HCT116 (cell line): ENCODE measurements around the gene RBFOX2. TPM values are rescaled to one million over a fixed set of nuclear protein-coding genes. Genes with fewer than 3 reads are reported as not detected.

Experiments
- ATAC-seq: fragments of 200-7000 bp; cut with Tn5 transposase; 2 replicates; pipeline ENCODE4 v1.9.1; 2020; ENCODE audit warnings: mild to moderate bottlenecking, moderate library complexity
- BruUV-seq: library from RNA; stranded (reverse); fragments of 400-500 nt; replicated peaks from 2 replicates; lab custom pipeline; 2021; lab: Mats Ljungman, UMichigan
- CTCF ChIA-PET: fragments of 300-600 bp; sonication (Branson Sonifier 250); formaldehyde crosslinking; loops from one replicate; lab custom pipeline; 2021; ENCODE audit warnings: antibody characterized with exemption; lab: Charles Lee
- POLR2A ChIA-PET: fragments of 300-600, 350-600 bp; sonication (Branson Sonifier 250); formaldehyde crosslinking; loops from one replicate; lab custom pipeline; 2021; ENCODE audit warnings: antibody characterized with exemption; lab: Charles Lee
- RAD21 ChIA-PET, 2 experiments: fragments of 300-600 bp; sonication (Branson Sonifier 250); formaldehyde crosslinking; loops; one replicate each; lab custom pipeline; 2023; ENCODE audit warnings: low total read pairs in 2 of 2; ENCODE audit not compliant: uncharacterized antibody in 2 of 2, unreplicated experiment in 2 of 2, low non-redundant PET in 1 of 2; lab: Charles Lee
- DNase-seq: peaks from one replicate; pipeline ENCODE4 v3.0.0-alpha.2; 2010; ENCODE audit warnings: low read depth, low spot score
- H2AFZ ChIP-seq: fragments of 200-600 bp; shearing (Covaris generic), sonication (generic); 2 replicates; pipeline ENCODE4 v1.6.1; 2017; ENCODE audit warnings: low read depth, mixed run types, mixed read lengths, antibody characterized with exemption, low read length; ENCODE audit not compliant: poor library complexity, severe bottlenecking
- H3K27ac ChIP-seq: 2 replicates; pipeline ENCODE4 v1.5.1; 2012; ENCODE audit warnings: low read depth, low read length
- H3K27me3 ChIP-seq: fragments of 200-600 bp; sonication (generic); 2 replicates; pipeline ENCODE4 v1.6.1; 2016; ENCODE audit warnings: mixed run types, low read length, mixed read lengths; ENCODE audit not compliant: insufficient read depth
- H3K36me3 ChIP-seq, 2 experiments: fragments of 200-500 bp in 1 of 2; fragments of 200-600 bp in 1 of 2; sonication (Bioruptor generic) in 1 of 2; sonication (generic) in 1 of 2; 2 replicates each; pipeline versions ENCODE4 v1.5.1 to v1.6.1; 2014 to 2016; ENCODE audit warnings: low read length in 2 of 2, inconsistent platforms in 1 of 2, mixed read lengths in 1 of 2, mixed run types in 1 of 2; ENCODE audit not compliant: insufficient read depth in 2 of 2, control insufficient read depth in 1 of 2
- H3K4me1 ChIP-seq, 2 experiments: fragments of 200-600 bp in 1 of 2; sonication (generic) in 1 of 2; 2 replicates each; pipeline versions ENCODE4 v1.5.1 to v1.6.1; 2012 to 2017; ENCODE audit warnings: low read length in 2 of 2, inconsistent platforms in 1 of 2, mild to moderate bottlenecking in 1 of 2, mixed read lengths in 1 of 2, mixed run types in 1 of 2, moderate library complexity in 1 of 2; ENCODE audit not compliant: insufficient read depth in 2 of 2, control insufficient read depth in 1 of 2
- H3K4me2 ChIP-seq: fragments of 200-600 bp; sonication (generic); 2 replicates; pipeline ENCODE4 v1.6.1; 2017; ENCODE audit warnings: mixed run types, low read length, mixed read lengths
- H3K4me3 ChIP-seq, 2 experiments: fragments of 200-600 bp in 1 of 2; sonication (generic) in 1 of 2; replicated peaks in 1 of 2; 2 replicates each; pipeline ENCODE4 v1.5.1; 2011 to 2016; ENCODE audit warnings: low read length in 2 of 2, control low read depth in 1 of 2, low read depth in 1 of 2, mild to moderate bottlenecking in 1 of 2, mixed read lengths in 1 of 2, mixed run types in 1 of 2
- H3K79me2 ChIP-seq: fragments of 200-600 bp; sonication (generic); 2 replicates; pipeline ENCODE4 v1.6.1; 2017; ENCODE audit warnings: mild to moderate bottlenecking, mixed run types, low read length, moderate library complexity, mixed read lengths; ENCODE audit not compliant: insufficient read depth
- H3K9ac ChIP-seq: fragments of 200-600 bp; sonication (generic); 2 replicates; pipeline ENCODE4 v1.6.1; 2016; ENCODE audit warnings: low read length, mixed read lengths
- H3K9me2 ChIP-seq: fragments of 200-600 bp; sonication (generic), shearing (Covaris generic); 2 replicates; pipeline ENCODE4 v1.6.1; 2017; ENCODE audit warnings: mixed run types, mild to moderate bottlenecking, moderate library complexity; ENCODE audit not compliant: insufficient read depth
- H3K9me3 ChIP-seq, 2 experiments: fragments of 200-500 bp in 1 of 2; fragments of 200-600 bp in 1 of 2; sonication (Bioruptor generic) in 1 of 2; sonication (generic) in 1 of 2; 2 replicates each; pipeline ENCODE4 v1.6.1; 2014 to 2017; ENCODE audit warnings: low read length in 2 of 2, mixed read lengths in 2 of 2, inconsistent platforms in 1 of 2, low read depth in 1 of 2, mild to moderate bottlenecking in 1 of 2, mixed run types in 1 of 2, moderate library complexity in 1 of 2; ENCODE audit not compliant: control insufficient read depth in 1 of 2, insufficient read depth in 1 of 2
- H4K20me1 ChIP-seq: fragments of 200-600 bp; sonication (generic), shearing (Covaris generic); 2 replicates; pipeline ENCODE4 v1.6.1; 2017; ENCODE audit warnings: mixed run types, mild to moderate bottlenecking, moderate library complexity; ENCODE audit not compliant: insufficient read depth
- CBX3 ChIP-seq: IDR thresholded peaks from 2 replicates; pipeline ENCODE4 v1.6.1; 2012; ENCODE audit warnings: low read depth
- CTCF ChIP-seq, 3 experiments: fragments of 200-600 bp in 1 of 3; sonication (generic) in 1 of 3; IDR thresholded peaks in 2 of 3; conservative IDR thresholded peaks in 1 of 3; 2 replicates each; pipeline ENCODE4 v1.5.1; 2012 to 2017; ENCODE audit warnings: low read depth in 2 of 3, low read length in 2 of 3, antibody characterized with exemption in 1 of 3, borderline replicate concordance in 1 of 3, control low read depth in 1 of 3, mild to moderate bottlenecking in 1 of 3, mixed read lengths in 1 of 3, mixed run types in 1 of 3, moderate library complexity in 1 of 3; ENCODE audit not compliant: insufficient read depth in 1 of 3
- EGR1 ChIP-seq: IDR thresholded peaks from 2 replicates; pipeline ENCODE4 v1.6.1; 2012; ENCODE audit warnings: low read depth
- EZH2 ChIP-seq: fragments of 200-600 bp; sonication (generic); IDR thresholded peaks from 2 replicates; pipeline ENCODE4 v1.6.1; 2017; ENCODE audit warnings: antibody characterized with exemption, mixed run types
- EZH2phosphoT487 ChIP-seq: fragments of 200-600 bp; IDR thresholded peaks from 2 replicates; pipeline ENCODE4 v1.6.1; 2018; ENCODE audit warnings: antibody characterized with exemption, borderline replicate concordance
- FOSL1 ChIP-seq: IDR thresholded peaks from 2 replicates; pipeline ENCODE4 v1.6.1; 2012; ENCODE audit warnings: low read depth
- POLR2AphosphoS5 ChIP-seq: IDR thresholded peaks from 2 replicates; pipeline ENCODE4 v1.6.1; 2011; ENCODE audit warnings: mild to moderate bottlenecking, low read depth, low read length, moderate library complexity
- SIN3A ChIP-seq: IDR thresholded peaks from 2 replicates; pipeline ENCODE4 v1.6.1; 2012; ENCODE audit warnings: low read depth
- TCF7L2 ChIP-seq: IDR thresholded peaks from 2 replicates; pipeline ENCODE4 v1.7.0; 2011; ENCODE audit warnings: borderline replicate concordance, inconsistent platforms; ENCODE audit not compliant: insufficient read depth, insufficient read length; ENCODE audit errors: extremely low read depth
- YY1 ChIP-seq: IDR thresholded peaks from 2 replicates; pipeline ENCODE4 v1.6.1; 2011; ENCODE audit warnings: low read length, low read depth, moderate library complexity, mild to moderate bottlenecking; ENCODE audit not compliant: insufficient replicate concordance; ENCODE audit errors: extremely low read depth
- ZNF274 ChIP-seq: fragments of 200-500 bp; sonication (Bioruptor generic); IDR thresholded peaks from 2 replicates; pipeline ENCODE4 v1.6.1; 2014; ENCODE audit warnings: mild to moderate bottlenecking, low read depth, low read length, inconsistent platforms
- intact Hi-C: fragments of 100-400 bp; cut with micrococcal nuclease; formaldehyde crosslinking; loops from 2 replicates; pipeline ENCODE4 v1.10.0; 2022
- total RNA-seq: library from RNA; stranded (reverse); gene quantifications from one replicate; pipeline ENCODE4 v1.2.1, GENCODE V29; 2021; ENCODE audit not compliant: unreplicated experiment
- TF ChIP-seq, protein P1 (sequence below): IDR thresholded peaks from 2 replicates; pipeline ENCODE4 v1.6.1; 2012
- TF ChIP-seq, protein P2 (sequence below): IDR thresholded peaks from 2 replicates; pipeline ENCODE4 v1.6.1; 2012
- TF ChIP-seq, protein P3 (sequence below): IDR thresholded peaks from 2 replicates; pipeline ENCODE4 v1.6.1; 2012; ENCODE audit warnings: low read depth

RBFOX2 gene
- total RNA-seq, 1 experiment from 2014 or later, result 83.9 TPM

- POLR2A ChIA-PET, result no interaction called here
- no peaks in the 10 kb centered on the region for H3K9me2 ChIP-seq
- no peak overlapping the region for H2AFZ ChIP-seq
- H4K20me1 ChIP-seq, result peaks cover 4% of the 10 kb centered on the region; the same call in 1 of the 2 replicates
- RAD21 ChIA-PET, result no interaction called here
- H3K4me1 ChIP-seq, result peaks cover 5% of the 10 kb centered on the region in 2 experiments; a peak in 2 of 4 replicates
- intact Hi-C loops, result no loop called here
- no peak overlapping the region for H3K4me2 ChIP-seq
- TF ChIP-seq FOSL1 (no peak), EZH2 (no peak), CBX3 (no peak), POLR2AphosphoS5 (no peak), EGR1 (no peak), TCF7L2 (no peak), SIN3A (no peak), ZNF274 (no peak), CTCF (IDR thresholded peaks at IDR 0.05 in 2 of 3, conservative IDR thresholded peaks at IDR 0.05 in 1 of 3; ENCODE audit: borderline replicate concordance in 1 of 3, insufficient read depth in 1 of 3, low read depth in 2 of 3, low read length in 2 of 3) (no peak), YY1 (no peak), EZH2phosphoT487 (no peak)
- TF ChIP-seq, protein P1, sequence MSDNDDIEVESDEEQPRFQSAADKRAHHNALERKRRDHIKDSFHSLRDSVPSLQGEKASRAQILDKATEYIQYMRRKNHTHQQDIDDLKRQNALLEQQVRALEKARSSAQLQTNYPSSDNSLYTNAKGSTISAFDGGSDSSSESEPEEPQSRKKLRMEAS, result no peak
- TF ChIP-seq, protein P2, sequence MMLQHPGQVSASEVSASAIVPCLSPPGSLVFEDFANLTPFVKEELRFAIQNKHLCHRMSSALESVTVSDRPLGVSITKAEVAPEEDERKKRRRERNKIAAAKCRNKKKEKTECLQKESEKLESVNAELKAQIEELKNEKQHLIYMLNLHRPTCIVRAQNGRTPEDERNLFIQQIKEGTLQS, result no peak
- TF ChIP-seq, protein P3, sequence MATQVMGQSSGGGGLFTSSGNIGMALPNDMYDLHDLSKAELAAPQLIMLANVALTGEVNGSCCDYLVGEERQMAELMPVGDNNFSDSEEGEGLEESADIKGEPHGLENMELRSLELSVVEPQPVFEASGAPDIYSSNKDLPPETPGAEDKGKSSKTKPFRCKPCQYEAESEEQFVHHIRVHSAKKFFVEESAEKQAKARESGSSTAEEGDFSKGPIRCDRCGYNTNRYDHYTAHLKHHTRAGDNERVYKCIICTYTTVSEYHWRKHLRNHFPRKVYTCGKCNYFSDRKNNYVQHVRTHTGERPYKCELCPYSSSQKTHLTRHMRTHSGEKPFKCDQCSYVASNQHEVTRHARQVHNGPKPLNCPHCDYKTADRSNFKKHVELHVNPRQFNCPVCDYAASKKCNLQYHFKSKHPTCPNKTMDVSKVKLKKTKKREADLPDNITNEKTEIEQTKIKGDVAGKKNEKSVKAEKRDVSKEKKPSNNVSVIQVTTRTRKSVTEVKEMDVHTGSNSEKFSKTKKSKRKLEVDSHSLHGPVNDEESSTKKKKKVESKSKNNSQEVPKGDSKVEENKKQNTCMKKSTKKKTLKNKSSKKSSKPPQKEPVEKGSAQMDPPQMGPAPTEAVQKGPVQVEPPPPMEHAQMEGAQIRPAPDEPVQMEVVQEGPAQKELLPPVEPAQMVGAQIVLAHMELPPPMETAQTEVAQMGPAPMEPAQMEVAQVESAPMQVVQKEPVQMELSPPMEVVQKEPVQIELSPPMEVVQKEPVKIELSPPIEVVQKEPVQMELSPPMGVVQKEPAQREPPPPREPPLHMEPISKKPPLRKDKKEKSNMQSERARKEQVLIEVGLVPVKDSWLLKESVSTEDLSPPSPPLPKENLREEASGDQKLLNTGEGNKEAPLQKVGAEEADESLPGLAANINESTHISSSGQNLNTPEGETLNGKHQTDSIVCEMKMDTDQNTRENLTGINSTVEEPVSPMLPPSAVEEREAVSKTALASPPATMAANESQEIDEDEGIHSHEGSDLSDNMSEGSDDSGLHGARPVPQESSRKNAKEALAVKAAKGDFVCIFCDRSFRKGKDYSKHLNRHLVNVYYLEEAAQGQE, result no peak
- DNase-seq (no peak), ATAC-seq (no peak)
- no peaks in the 10 kb centered on the region for H3K27me3 ChIP-seq
- no peaks in the 10 kb centered on the region for H3K9me3 ChIP-seq
- H3K9ac ChIP-seq, result no peak overlapping the region
- CTCF ChIA-PET, result interaction anchor here (1.4 kb wide), 1 partner anchor 69 kb away, joined by 3 read pairs; no protein-coding TSS in a partner anchor
- no peak overlapping the region for H3K27ac ChIP-seq
- peaks cover 55% of the 10 kb centered on the region for H3K79me2 ChIP-seq
- H3K4me3 ChIP-seq, result no peak overlapping the region
- no TSS peak for BruUV-seq
- no peaks in the 10 kb centered on the region for H3K36me3 ChIP-seq
Measured at GRCh38 chr22:35996596-35996995, 32.0 kb downstream of the RBFOX2 start.
